ENCODE results near the gene ZBTB44. TPM values are rescaled to one million over a fixed set of nuclear protein-coding genes. Genes with fewer than 3 reads are reported as not detected.

ZBTB44 gene
- total and polyA plus RNA-seq, 11 donors, result 9.7 to 56.3 (median 37.2) TPM

- no peaks in the 10 kb centered on the region for H3K27me3 ChIP-seq
- TF ChIP-seq POLR2A (IDR thresholded peaks at IDR 0.05), result no peak
- TF ChIP-seq CTCF (IDR thresholded peaks at IDR 0.05), result no peak
- H3K4me3 ChIP-seq, result no peak overlapping the region
- no peak overlapping the region for H3K27ac ChIP-seq
- peaks cover 0 to 5% (median 0%) of the 10 kb centered on the region in 12 donors for H3K4me1 ChIP-seq
- no peak for ATAC-seq
- intact Hi-C loops (cut with DNase I), result no loop called here
- H3K9me3 ChIP-seq, result no peaks in the 10 kb centered on the region
- peaks cover 0 to 21% (median 7%) of the 10 kb centered on the region in 9 donors for H3K36me3 ChIP-seq
- WGBS, 4 donors, result 95 to 100% (median 97%) methylated on average over 4 of the region's 4 CpGs
- no peak for DNase-seq
Measured at GRCh38 chr11:130227373-130227772, 87.3 kb downstream of the ZBTB44 start.

- ATAC-seq (peak; percentile 53 to 84 (median 81)), DNase-seq (no peak)
- TF ChIP-seq CTCF (IDR thresholded peaks at IDR 0.05) (no peak), POLR2A (IDR thresholded peaks at IDR 0.05) (no peak)
- Histone ChIP-seq H3K4me1 (peaks cover 0 to 5% (median 0%) of the 10 kb centered on the region in 12 donors), H3K36me3 (peaks cover 0 to 5% (median 0%) of the 10 kb centered on the region in 9 donors), H3K27ac (peak overlapping the region in 1 of 12 donors; percentile 39), H3K27me3 (no peaks in the 10 kb centered on the region), H3K9me3 (no peaks in the 10 kb centered on the region), H3K4me3 (no peak overlapping the region)
- 53 to 64% (median 56%) methylated on average over 12 of the region's 12 CpGs for WGBS, 4 donors
- intact Hi-C loops (cut with DNase I), result no loop called here
Measured at GRCh38 chr11:130223291-130223971, 91.3 kb downstream of the ZBTB44 start.

- ATAC-seq (no peak), DNase-seq (no peak)
Measured at GRCh38 chr11:130220311-130221035, 94.2 kb downstream of the ZBTB44 start.

More at GRCh38 chr11:130220311-130221035, 94.2 kb downstream of the ZBTB44 start:
- Histone ChIP-seq H3K27me3 (no peaks in the 10 kb centered on the region), H3K4me3 (no peak overlapping the region), H3K36me3 (peaks cover 0 to 3% (median 0%) of the 10 kb centered on the region in 9 donors), H3K27ac (no peak overlapping the region), H3K4me1 (peaks cover 0 to 5% (median 0%) of the 10 kb centered on the region in 12 donors), H3K9me3 (no peaks in the 10 kb centered on the region)
- intact Hi-C loops (cut with DNase I), result no loop called here
- TF ChIP-seq POLR2A (IDR thresholded peaks at IDR 0.05) (no peak), CTCF (IDR thresholded peaks at IDR 0.05) (no peak)
- 82 to 90% (median 88%) methylated on average over 19 of the region's 19 CpGs for WGBS, 4 donors
